ENCODE results near the gene MED15. TPM values are rescaled to one million over a fixed set of nuclear protein-coding genes. Genes with fewer than 3 reads are reported as not detected.

Gene MED15
- total RNA-seq, 1 donor from 2014 or later, result 11.4 TPM

- Histone ChIP-seq H3K79me2 (ENCODE audit: low read depth) (no peaks in the 10 kb centered on the region), H3F3A (ENCODE audit: low read depth) (no peaks in the 10 kb centered on the region), H2AFZ (replicated peaks) (no peak overlapping the region), H3K4me2 (no peak overlapping the region), H3K9ac (no peak overlapping the region), H4K20me1 (ENCODE audit: low read depth) (no peaks in the 10 kb centered on the region), H3K4me3 (no peak overlapping the region), H3K36me3 (no peaks in the 10 kb centered on the region), H3K4me1 (no peaks in the 10 kb centered on the region), H3K27ac (no peak overlapping the region), H3K9me3 (ENCODE audit: low read depth) (no peaks in the 10 kb centered on the region), H3K27me3 (no peaks in the 10 kb centered on the region)
- no peak for DNase-seq (ENCODE audit: low spot score)
- no peak overlapping the region for H3K27ac Mint-ChIP-seq
- H3K4me1 Mint-ChIP-seq, result peaks cover 3% of the 10 kb centered on the region
- no peaks in the 10 kb centered on the region for H3K9me3 Mint-ChIP-seq
- TF ChIP-seq CTCF (IDR thresholded peaks at IDR 0.05), result no peak
- TF ChIP-seq EZH2 (IDR thresholded peaks at IDR 0.05), result no peak
- no peaks in the 10 kb centered on the region for H3K36me3 Mint-ChIP-seq
- H3K4me3 Mint-ChIP-seq, result no peak overlapping the region
- H3K27me3 Mint-ChIP-seq (ENCODE audit: insufficient read depth, low read depth), result peaks cover 3% of the 10 kb centered on the region
Observed at GRCh38 chr22:20621162-20621561, 113.8 kb downstream of the MED15 start.

- Histone ChIP-seq H3K4me3 (no peak overlapping the region), H3K4me1 (no peaks in the 10 kb centered on the region), H3K36me3 (no peaks in the 10 kb centered on the region), H3K79me2 (ENCODE audit: low read depth) (no peaks in the 10 kb centered on the region), H3K9me3 (ENCODE audit: low read depth) (no peaks in the 10 kb centered on the region), H3K27me3 (no peaks in the 10 kb centered on the region), H4K20me1 (ENCODE audit: low read depth) (no peaks in the 10 kb centered on the region), H3F3A (ENCODE audit: low read depth) (no peaks in the 10 kb centered on the region), H3K4me2 (no peak overlapping the region), H3K27ac (no peak overlapping the region), H2AFZ (replicated peaks) (no peak overlapping the region), H3K9ac (no peak overlapping the region)
- no peaks in the 10 kb centered on the region for H3K36me3 Mint-ChIP-seq
- no peaks in the 10 kb centered on the region for H3K4me1 Mint-ChIP-seq
- H3K9me3 Mint-ChIP-seq, result no peaks in the 10 kb centered on the region
- TF ChIP-seq EZH2phosphoT487 (IDR thresholded peaks at IDR 0.05), result no peak
- no peak for TF ChIP-seq EZH2 (IDR thresholded peaks at IDR 0.05)
- TF ChIP-seq CTCF (IDR thresholded peaks at IDR 0.05), result no peak
- no peak overlapping the region for H3K27ac Mint-ChIP-seq
- H3K4me3 Mint-ChIP-seq, result no peak overlapping the region
- no peak for DNase-seq (ENCODE audit: low spot score)
- peaks cover 5% of the 10 kb centered on the region for H3K27me3 Mint-ChIP-seq (ENCODE audit: insufficient read depth, low read depth)
Observed at GRCh38 chr22:20622650-20623339, 115.4 kb downstream of the MED15 start.

GRCh38 chr22:20624161-20624616 is 116.8 kb downstream of the MED15 start:
- Mint-ChIP-seq H3K27me3 (ENCODE audit: insufficient read depth, low read depth) (peaks cover 5% of the 10 kb centered on the region), H3K36me3 (no peaks in the 10 kb centered on the region), H3K9me3 (no peaks in the 10 kb centered on the region), H3K27ac (no peak overlapping the region), H3K4me3 (no peak overlapping the region), H3K4me1 (no peaks in the 10 kb centered on the region)
- Histone ChIP-seq H3K4me2 (no peak overlapping the region), H4K20me1 (ENCODE audit: low read depth) (no peaks in the 10 kb centered on the region), H3K4me1 (no peaks in the 10 kb centered on the region), H3F3A (ENCODE audit: low read depth) (no peaks in the 10 kb centered on the region), H3K4me3 (no peak overlapping the region), H3K9me3 (ENCODE audit: low read depth) (no peaks in the 10 kb centered on the region), H3K36me3 (no peaks in the 10 kb centered on the region), H3K27ac (no peak overlapping the region), H3K27me3 (no peaks in the 10 kb centered on the region), H2AFZ (replicated peaks) (no peak overlapping the region), H3K9ac (no peak overlapping the region), H3K79me2 (ENCODE audit: low read depth) (no peaks in the 10 kb centered on the region)
- no peak for TF ChIP-seq EZH2phosphoT487 (IDR thresholded peaks at IDR 0.05)
- no peak for DNase-seq (ENCODE audit: low spot score)

GRCh38 chr22:20625270-20625669 is 117.9 kb downstream of the MED15 start:
- H3K27me3 Mint-ChIP-seq (ENCODE audit: insufficient read depth, low read depth), result peaks cover 5% of the 10 kb centered on the region
- TF ChIP-seq CTCF (IDR thresholded peaks at IDR 0.05) (no peak), EZH2 (IDR thresholded peaks at IDR 0.05) (no peak), EZH2phosphoT487 (IDR thresholded peaks at IDR 0.05) (no peak)
- Histone ChIP-seq H2AFZ (replicated peaks) (no peak overlapping the region), H4K20me1 (ENCODE audit: low read depth) (no peaks in the 10 kb centered on the region), H3K4me3 (no peak overlapping the region), H3K27me3 (no peaks in the 10 kb centered on the region), H3K9me3 (ENCODE audit: low read depth) (no peaks in the 10 kb centered on the region), H3K9ac (no peak overlapping the region), H3K36me3 (no peaks in the 10 kb centered on the region), H3K79me2 (ENCODE audit: low read depth) (no peaks in the 10 kb centered on the region), H3K27ac (no peak overlapping the region), H3K4me1 (no peaks in the 10 kb centered on the region), H3F3A (ENCODE audit: low read depth) (no peaks in the 10 kb centered on the region), H3K4me2 (no peak overlapping the region)
- no peak for DNase-seq (ENCODE audit: low spot score)
- no peaks in the 10 kb centered on the region for H3K36me3 Mint-ChIP-seq
- H3K27ac Mint-ChIP-seq, result no peak overlapping the region
- no peak overlapping the region for H3K4me3 Mint-ChIP-seq
- no peaks in the 10 kb centered on the region for H3K9me3 Mint-ChIP-seq
- no peaks in the 10 kb centered on the region for H3K4me1 Mint-ChIP-seq

Measured in neural progenitor cell (in vitro differentiated cells).